Liver (tissue), 9 donors: Measurements from ENCODE around the gene GDI1. TPM values are rescaled to one million over a fixed set of nuclear protein-coding genes. Genes with fewer than 3 reads are reported as not detected.

Experiments
- DNase-seq: peaks from one replicate; pipeline ENCODE4 v3.0.0-alpha.2; 2017; ENCODE audit warnings: low spot score
- H3K27ac ChIP-seq, 2 donors: one replicate each; pipeline ENCODE4 v1.7.0; 2013; ENCODE audit warnings: inconsistent platforms in 2 of 2, low read length in 2 of 2, control low read depth in 1 of 2, low read depth in 1 of 2, mild to moderate bottlenecking in 1 of 2
- H3K27me3 ChIP-seq, 4 donors: one replicate each; pipeline versions ENCODE4 v1.6.1 to v1.7.0; 2013; ENCODE audit warnings: low read length in 3 of 4, inconsistent platforms in 1 of 4, mild to moderate bottlenecking in 1 of 4, moderate library complexity in 1 of 4; ENCODE audit not compliant: control insufficient read depth in 4 of 4, insufficient read depth in 4 of 4
- H3K36me3 ChIP-seq, 4 donors: one replicate each; pipeline versions ENCODE4 v1.6.1 to v1.7.0; 2013; ENCODE audit warnings: low read length in 3 of 4, mild to moderate bottlenecking in 3 of 4, low read depth in 1 of 4, moderate library complexity in 1 of 4; ENCODE audit not compliant: control insufficient read depth in 4 of 4, insufficient read depth in 3 of 4
- H3K4me1 ChIP-seq, 4 donors: one replicate each; pipeline versions ENCODE4 v1.6.1 to v1.7.0; 2013; ENCODE audit warnings: low read length in 3 of 4, mild to moderate bottlenecking in 3 of 4, moderate library complexity in 1 of 4; ENCODE audit not compliant: control insufficient read depth in 4 of 4, insufficient read depth in 4 of 4
- H3K4me3 ChIP-seq, 3 donors: one replicate each; pipeline versions ENCODE4 v1.6.1 to v1.7.0; 2013; ENCODE audit warnings: low read length in 3 of 3, control low read depth in 1 of 3, low read depth in 1 of 3, mild to moderate bottlenecking in 1 of 3
- H3K9ac ChIP-seq, 2 donors: one replicate each; pipeline ENCODE4 v1.7.0; 2013; ENCODE audit warnings: low read length in 2 of 2, mild to moderate bottlenecking in 2 of 2, moderate library complexity in 2 of 2, control low read depth in 1 of 2, low read depth in 1 of 2
- H3K9me3 ChIP-seq, 4 donors: one replicate each; pipeline versions ENCODE4 v1.6.1 to v1.7.0; 2013; ENCODE audit warnings: low read length in 3 of 4; ENCODE audit not compliant: control insufficient read depth in 4 of 4
- CTCF ChIP-seq: fragments of 150-350 bp; IDR thresholded peaks from 2 replicates; pipeline ENCODE4 v1.5.1; 2017; ENCODE audit warnings: improper control_type of control experiment, low read depth, low read length; ENCODE audit not compliant: missing input control
- EGR1 ChIP-seq, 2 donors: IDR thresholded peaks; 2 replicates each; pipeline ENCODE4 v1.6.1; 2016 to 2018; ENCODE audit warnings: antibody characterized with exemption in 2 of 2, low read depth in 2 of 2
- FOXA1 ChIP-seq: IDR thresholded peaks from 2 replicates; pipeline ENCODE4 v1.6.1; 2016; ENCODE audit warnings: antibody characterized with exemption
- FOXA2 ChIP-seq: IDR thresholded peaks from 2 replicates; pipeline ENCODE4 v1.6.1; 2016; ENCODE audit warnings: antibody characterized with exemption
- HNF4A ChIP-seq, 2 donors: conservative IDR thresholded peaks; 2 replicates each; pipeline ENCODE4 v1.6.1; 2016; ENCODE audit warnings: antibody characterized with exemption in 2 of 2, mild to moderate bottlenecking in 2 of 2
- HNF4G ChIP-seq: IDR thresholded peaks from 2 replicates; pipeline ENCODE4 v1.6.1; 2016; ENCODE audit warnings: antibody characterized with exemption
- JUND ChIP-seq, 2 donors: IDR thresholded peaks; 2 replicates each; pipeline ENCODE4 v1.6.1; 2016; ENCODE audit warnings: antibody characterized with exemption in 2 of 2
- MAX ChIP-seq: IDR thresholded peaks from 2 replicates; pipeline ENCODE4 v1.6.1; 2016; ENCODE audit warnings: antibody characterized with exemption
- NR2F2 ChIP-seq: IDR thresholded peaks from 2 replicates; pipeline ENCODE4 v1.6.1; 2016; ENCODE audit warnings: antibody characterized with exemption
- RAD21 ChIP-seq, 2 donors: IDR thresholded peaks; 2 replicates each; pipeline ENCODE4 v1.6.1; 2016; ENCODE audit warnings: antibody characterized with exemption in 2 of 2, mild to moderate bottlenecking in 2 of 2
- RXRA ChIP-seq, 2 donors: IDR thresholded peaks; 2 replicates each; pipeline ENCODE4 v1.6.1; 2017 to 2018; ENCODE audit warnings: antibody characterized with exemption in 2 of 2, mild to moderate bottlenecking in 1 of 2
- SP1 ChIP-seq: IDR thresholded peaks from 2 replicates; pipeline ENCODE4 v1.6.1; 2018; ENCODE audit warnings: antibody characterized with exemption, mild to moderate bottlenecking
- TAF1 ChIP-seq: conservative IDR thresholded peaks from 2 replicates; pipeline ENCODE4 v1.6.1; 2016; ENCODE audit warnings: antibody characterized with exemption, mild to moderate bottlenecking
- YY1 ChIP-seq: IDR thresholded peaks from 2 replicates; pipeline ENCODE4 v1.6.1; 2016; ENCODE audit warnings: antibody characterized with exemption, mild to moderate bottlenecking
- WGBS: extraction: QIAGEN DNeasy Blood & Tissue Kit; methylation state at CpG from one replicate; pipeline ENCODE4 v1.1.7; 2013; 5-methylcytosine and 5-hydroxymethylcytosine counted together
- polyA plus RNA-seq, 2 donors: library from polyadenylated mRNA; stranded (reverse) in 1 of 2; unstranded in 1 of 2; fragments of 200-250 nt in 1 of 2; fragments of >200 nt in 1 of 2; fragmentation: Nextera tagmentation in 1 of 2; extraction: Ambion mirVana in 1 of 2; gene quantifications; one replicate each; pipeline versions ENCODE4 v1.2.1 to v1.2.3, GENCODE V29; 2013 to 2015
- total RNA-seq, 2 donors: library from RNA; depleted of rRNA; stranded (reverse); fragments of >200 nt; gene quantifications; one replicate each; pipeline ENCODE4 v1.2.3, GENCODE V29; 2014
- TF ChIP-seq, protein P1 (sequence below): IDR thresholded peaks from 2 replicates; pipeline ENCODE4 v1.6.1; 2016; ENCODE audit warnings: antibody characterized with exemption, mild to moderate bottlenecking
- TF ChIP-seq, protein P2 (sequence below): IDR thresholded peaks from 2 replicates; pipeline ENCODE4 v1.6.1; 2016; ENCODE audit warnings: antibody characterized with exemption
- TF ChIP-seq, protein P3 (sequence below): IDR thresholded peaks from 2 replicates; pipeline ENCODE4 v1.6.1; 2016; ENCODE audit warnings: antibody characterized with exemption
- donor health status: healthy.
- donor health status: healthy.
- donor health status: healthy.
- donor health status: healthy.
- donor health status: healthy.

Gene GDI1
- total and polyA plus RNA-seq, 4 donors: 12.8 to 35.6 (median 20.5) TPM

DNA sequence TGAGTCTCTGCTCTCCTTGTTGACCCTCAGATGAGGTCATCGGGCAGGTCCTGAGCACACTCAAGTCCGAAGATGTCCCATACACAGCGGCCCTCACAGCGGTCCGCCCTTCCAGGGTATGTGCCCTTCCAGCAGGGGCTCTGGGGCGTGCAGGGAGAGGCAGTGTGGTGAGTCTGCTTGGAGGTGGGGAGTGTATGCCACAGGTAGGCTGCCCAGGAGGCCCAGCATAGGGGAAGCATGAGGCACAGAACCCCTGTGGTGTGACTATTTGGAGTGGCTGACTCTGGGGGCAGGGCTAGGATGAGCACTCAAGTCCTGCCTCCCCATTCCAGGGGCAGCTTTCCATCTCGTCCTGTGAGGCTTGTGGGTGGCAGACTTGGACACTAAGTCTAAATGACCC lies 3.3 kb upstream of the GDI1 start:
- H3K9ac ChIP-seq: no peak overlapping the region
- no peaks in the 10 kb centered on the region for H3K9me3 ChIP-seq
- TF ChIP-seq HNF4G (no peak), SP1 (no peak), FOXA1 (no peak), EGR1 (IDR thresholded peaks at IDR 0.05; ENCODE audit: low read depth in 2 of 2) (no peak), HNF4A (conservative IDR thresholded peaks at IDR 0.05) (no peak), CTCF (no peak), JUND (IDR thresholded peaks at IDR 0.05) (no peak), TAF1 (no peak), MAX (no peak), NR2F2 (no peak), YY1 (no peak), RXRA (IDR thresholded peaks at IDR 0.05) (no peak), RAD21 (IDR thresholded peaks at IDR 0.05) (no peak), FOXA2 (no peak)
- TF ChIP-seq, protein P1, sequence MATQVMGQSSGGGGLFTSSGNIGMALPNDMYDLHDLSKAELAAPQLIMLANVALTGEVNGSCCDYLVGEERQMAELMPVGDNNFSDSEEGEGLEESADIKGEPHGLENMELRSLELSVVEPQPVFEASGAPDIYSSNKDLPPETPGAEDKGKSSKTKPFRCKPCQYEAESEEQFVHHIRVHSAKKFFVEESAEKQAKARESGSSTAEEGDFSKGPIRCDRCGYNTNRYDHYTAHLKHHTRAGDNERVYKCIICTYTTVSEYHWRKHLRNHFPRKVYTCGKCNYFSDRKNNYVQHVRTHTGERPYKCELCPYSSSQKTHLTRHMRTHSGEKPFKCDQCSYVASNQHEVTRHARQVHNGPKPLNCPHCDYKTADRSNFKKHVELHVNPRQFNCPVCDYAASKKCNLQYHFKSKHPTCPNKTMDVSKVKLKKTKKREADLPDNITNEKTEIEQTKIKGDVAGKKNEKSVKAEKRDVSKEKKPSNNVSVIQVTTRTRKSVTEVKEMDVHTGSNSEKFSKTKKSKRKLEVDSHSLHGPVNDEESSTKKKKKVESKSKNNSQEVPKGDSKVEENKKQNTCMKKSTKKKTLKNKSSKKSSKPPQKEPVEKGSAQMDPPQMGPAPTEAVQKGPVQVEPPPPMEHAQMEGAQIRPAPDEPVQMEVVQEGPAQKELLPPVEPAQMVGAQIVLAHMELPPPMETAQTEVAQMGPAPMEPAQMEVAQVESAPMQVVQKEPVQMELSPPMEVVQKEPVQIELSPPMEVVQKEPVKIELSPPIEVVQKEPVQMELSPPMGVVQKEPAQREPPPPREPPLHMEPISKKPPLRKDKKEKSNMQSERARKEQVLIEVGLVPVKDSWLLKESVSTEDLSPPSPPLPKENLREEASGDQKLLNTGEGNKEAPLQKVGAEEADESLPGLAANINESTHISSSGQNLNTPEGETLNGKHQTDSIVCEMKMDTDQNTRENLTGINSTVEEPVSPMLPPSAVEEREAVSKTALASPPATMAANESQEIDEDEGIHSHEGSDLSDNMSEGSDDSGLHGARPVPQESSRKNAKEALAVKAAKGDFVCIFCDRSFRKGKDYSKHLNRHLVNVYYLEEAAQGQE: no peak
- TF ChIP-seq, protein P2, sequence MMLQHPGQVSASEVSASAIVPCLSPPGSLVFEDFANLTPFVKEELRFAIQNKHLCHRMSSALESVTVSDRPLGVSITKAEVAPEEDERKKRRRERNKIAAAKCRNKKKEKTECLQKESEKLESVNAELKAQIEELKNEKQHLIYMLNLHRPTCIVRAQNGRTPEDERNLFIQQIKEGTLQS: no peak
- TF ChIP-seq, protein P3, sequence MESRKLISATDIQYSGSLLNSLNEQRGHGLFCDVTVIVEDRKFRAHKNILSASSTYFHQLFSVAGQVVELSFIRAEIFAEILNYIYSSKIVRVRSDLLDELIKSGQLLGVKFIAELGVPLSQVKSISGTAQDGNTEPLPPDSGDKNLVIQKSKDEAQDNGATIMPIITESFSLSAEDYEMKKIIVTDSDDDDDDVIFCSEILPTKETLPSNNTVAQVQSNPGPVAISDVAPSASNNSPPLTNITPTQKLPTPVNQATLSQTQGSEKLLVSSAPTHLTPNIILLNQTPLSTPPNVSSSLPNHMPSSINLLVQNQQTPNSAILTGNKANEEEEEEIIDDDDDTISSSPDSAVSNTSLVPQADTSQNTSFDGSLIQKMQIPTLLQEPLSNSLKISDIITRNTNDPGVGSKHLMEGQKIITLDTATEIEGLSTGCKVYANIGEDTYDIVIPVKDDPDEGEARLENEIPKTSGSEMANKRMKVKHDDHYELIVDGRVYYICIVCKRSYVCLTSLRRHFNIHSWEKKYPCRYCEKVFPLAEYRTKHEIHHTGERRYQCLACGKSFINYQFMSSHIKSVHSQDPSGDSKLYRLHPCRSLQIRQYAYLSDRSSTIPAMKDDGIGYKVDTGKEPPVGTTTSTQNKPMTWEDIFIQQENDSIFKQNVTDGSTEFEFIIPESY: no peak
- no peak for DNase-seq
- H3K27me3 ChIP-seq: no peaks in the 10 kb centered on the region
- peaks cover 3 to 10% (median 5%) of the 10 kb centered on the region in 4 donors for H3K36me3 ChIP-seq
- H3K4me3 ChIP-seq: no peak overlapping the region
- 94% methylated on average over 7 of the region's 7 CpGs for WGBS
- H3K27ac ChIP-seq: no peak overlapping the region
- peaks cover 4 to 26% (median 10%) of the 10 kb centered on the region in 4 donors for H3K4me1 ChIP-seq
